SIG-M5 (cell line): ENCODE data around the gene TPTE2.
"Not testable (repeated sequence)": the region's sequence is repeated elsewhere in the genome, so short reads cannot be mapped to it uniquely, and the experiment has no call there.

Source experiments
- DNase-seq: peaks from one replicate; lab custom pipeline; 2025; lab: John Stamatoyannopoulos, UW

The TPTE2 gene

GRCh38 chr13:19567820-19568534, 6.6 kb upstream of the TPTE2 start:
- no peak for DNase-seq

- DNase-seq = no peak
Measured at GRCh38 chr13:19561585-19561984, 253 bp upstream of the TPTE2 start.

GRCh38 chr13:19560672-19561071, 660 bp downstream of the TPTE2 start:
- DNase-seq = not testable (repeated sequence)

GRCh38 chr13:19559739-19560138, 1.6 kb downstream of the TPTE2 start:
- DNase-seq = not testable (repeated sequence)

- DNase-seq = not testable (repeated sequence)
Measured at GRCh38 chr13:19557287-19557686, 4.0 kb downstream of the TPTE2 start.

GRCh38 chr13:19549245-19549644, 12.1 kb downstream of the TPTE2 start:
- DNase-seq = not testable (repeated sequence)

- DNase-seq = not testable (repeated sequence)
Measured at GRCh38 chr13:19525634-19526033, 35.7 kb downstream of the TPTE2 start.

- no peak for DNase-seq
Measured at GRCh38 chr13:19519049-19519448, 42.3 kb downstream of the TPTE2 start.

GRCh38 chr13:19507623-19508022, 53.7 kb downstream of the TPTE2 start:
- not testable (repeated sequence) for DNase-seq

GRCh38 chr13:19460126-19460525, 101.2 kb downstream of the TPTE2 start:
- DNase-seq = not testable (repeated sequence)

GRCh38 chr13:19439056-19439686, 122.2 kb downstream of the TPTE2 start:
- not testable (repeated sequence) for DNase-seq

- not testable (repeated sequence) for DNase-seq
Measured at GRCh38 chr13:19437780-19438179, 123.6 kb downstream of the TPTE2 start.

- not testable (repeated sequence) for DNase-seq
Measured at GRCh38 chr13:19422236-19422635, 139.1 kb downstream of the TPTE2 start.

GRCh38 chr13:19412494-19412893, 148.8 kb downstream of the TPTE2 start:
- DNase-seq = not testable (repeated sequence)

GRCh38 chr13:19382746-19383511, 178.4 kb downstream of the TPTE2 start:
- DNase-seq = not testable (repeated sequence)

GRCh38 chr13:19382111-19382510, 179.2 kb downstream of the TPTE2 start:
- DNase-seq = no peak
